Measurements from ENCODE around the gene ACOX2.

DNA sequence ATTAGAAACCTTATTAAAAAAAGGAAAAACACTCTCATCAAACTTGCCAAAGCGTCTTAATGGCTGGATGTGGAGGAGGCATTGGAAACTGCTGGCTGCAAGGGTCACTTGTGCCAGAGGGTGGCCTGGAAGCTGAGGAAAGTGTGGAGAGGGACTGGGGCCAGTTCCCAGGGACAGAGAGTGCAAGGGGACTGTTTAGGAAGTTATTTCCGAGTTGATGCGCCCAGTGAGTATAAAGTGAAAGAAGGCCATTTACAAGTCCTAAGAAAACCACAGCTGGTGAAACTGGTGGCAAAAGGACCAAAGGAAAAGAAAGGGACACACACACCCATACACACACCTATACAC is 52.3 kb downstream of the ACOX2 start:
- TF ChIP-seq TCF4 (CRISPR knock-in tag; IDR thresholded peaks at IDR 0.05; ENCODE audit: borderline replicate concordance) = no peak
- TF ChIP-seq SNAI2 (CRISPR knock-in tag; IDR thresholded peaks at IDR 0.05) = no peak
- no peak for TF ChIP-seq RARB (CRISPR knock-in tag; IDR thresholded peaks at IDR 0.05)
- TF ChIP-seq, protein P1, sequence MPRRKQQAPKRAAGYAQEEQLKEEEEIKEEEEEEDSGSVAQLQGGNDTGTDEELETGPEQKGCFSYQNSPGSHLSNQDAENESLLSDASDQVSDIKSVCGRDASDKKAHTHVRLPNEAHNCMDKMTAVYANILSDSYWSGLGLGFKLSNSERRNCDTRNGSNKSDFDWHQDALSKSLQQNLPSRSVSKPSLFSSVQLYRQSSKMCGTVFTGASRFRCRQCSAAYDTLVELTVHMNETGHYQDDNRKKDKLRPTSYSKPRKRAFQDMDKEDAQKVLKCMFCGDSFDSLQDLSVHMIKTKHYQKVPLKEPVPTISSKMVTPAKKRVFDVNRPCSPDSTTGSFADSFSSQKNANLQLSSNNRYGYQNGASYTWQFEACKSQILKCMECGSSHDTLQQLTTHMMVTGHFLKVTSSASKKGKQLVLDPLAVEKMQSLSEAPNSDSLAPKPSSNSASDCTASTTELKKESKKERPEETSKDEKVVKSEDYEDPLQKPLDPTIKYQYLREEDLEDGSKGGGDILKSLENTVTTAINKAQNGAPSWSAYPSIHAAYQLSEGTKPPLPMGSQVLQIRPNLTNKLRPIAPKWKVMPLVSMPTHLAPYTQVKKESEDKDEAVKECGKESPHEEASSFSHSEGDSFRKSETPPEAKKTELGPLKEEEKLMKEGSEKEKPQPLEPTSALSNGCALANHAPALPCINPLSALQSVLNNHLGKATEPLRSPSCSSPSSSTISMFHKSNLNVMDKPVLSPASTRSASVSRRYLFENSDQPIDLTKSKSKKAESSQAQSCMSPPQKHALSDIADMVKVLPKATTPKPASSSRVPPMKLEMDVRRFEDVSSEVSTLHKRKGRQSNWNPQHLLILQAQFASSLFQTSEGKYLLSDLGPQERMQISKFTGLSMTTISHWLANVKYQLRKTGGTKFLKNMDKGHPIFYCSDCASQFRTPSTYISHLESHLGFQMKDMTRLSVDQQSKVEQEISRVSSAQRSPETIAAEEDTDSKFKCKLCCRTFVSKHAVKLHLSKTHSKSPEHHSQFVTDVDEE (CRISPR knock-in tag; IDR thresholded peaks at IDR 0.05) = no peak
- TF ChIP-seq ZFP30 (CRISPR knock-in tag; IDR thresholded peaks at IDR 0.05) = no peak
- TF ChIP-seq, protein P2, sequence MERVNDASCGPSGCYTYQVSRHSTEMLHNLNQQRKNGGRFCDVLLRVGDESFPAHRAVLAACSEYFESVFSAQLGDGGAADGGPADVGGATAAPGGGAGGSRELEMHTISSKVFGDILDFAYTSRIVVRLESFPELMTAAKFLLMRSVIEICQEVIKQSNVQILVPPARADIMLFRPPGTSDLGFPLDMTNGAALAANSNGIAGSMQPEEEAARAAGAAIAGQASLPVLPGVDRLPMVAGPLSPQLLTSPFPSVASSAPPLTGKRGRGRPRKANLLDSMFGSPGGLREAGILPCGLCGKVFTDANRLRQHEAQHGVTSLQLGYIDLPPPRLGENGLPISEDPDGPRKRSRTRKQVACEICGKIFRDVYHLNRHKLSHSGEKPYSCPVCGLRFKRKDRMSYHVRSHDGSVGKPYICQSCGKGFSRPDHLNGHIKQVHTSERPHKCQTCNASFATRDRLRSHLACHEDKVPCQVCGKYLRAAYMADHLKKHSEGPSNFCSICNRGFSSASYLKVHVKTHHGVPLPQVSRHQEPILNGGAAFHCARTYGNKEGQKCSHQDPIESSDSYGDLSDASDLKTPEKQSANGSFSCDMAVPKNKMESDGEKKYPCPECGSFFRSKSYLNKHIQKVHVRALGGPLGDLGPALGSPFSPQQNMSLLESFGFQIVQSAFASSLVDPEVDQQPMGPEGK (CRISPR knock-in tag; IDR thresholded peaks at IDR 0.05; ENCODE audit: borderline replicate concordance) = no peak
- no peak for TF ChIP-seq ZFP3 (CRISPR knock-in tag; IDR thresholded peaks at IDR 0.05)
- TF ChIP-seq OSR1 (CRISPR knock-in tag; IDR thresholded peaks at IDR 0.05) = no peak
- TF ChIP-seq BACH2 (CRISPR knock-in tag; IDR thresholded peaks at IDR 0.05; ENCODE audit: borderline replicate concordance) = no peak
- TF ChIP-seq PPARA (CRISPR knock-in tag; IDR thresholded peaks at IDR 0.05; ENCODE audit: borderline replicate concordance) = no peak
- no peak for TF ChIP-seq ISL1 (CRISPR knock-in tag; IDR thresholded peaks at IDR 0.05)
- TF ChIP-seq ARNTL (CRISPR knock-in tag; IDR thresholded peaks at IDR 0.05; ENCODE audit: borderline replicate concordance, low read depth) = no peak
- TF ChIP-seq, protein P3, sequence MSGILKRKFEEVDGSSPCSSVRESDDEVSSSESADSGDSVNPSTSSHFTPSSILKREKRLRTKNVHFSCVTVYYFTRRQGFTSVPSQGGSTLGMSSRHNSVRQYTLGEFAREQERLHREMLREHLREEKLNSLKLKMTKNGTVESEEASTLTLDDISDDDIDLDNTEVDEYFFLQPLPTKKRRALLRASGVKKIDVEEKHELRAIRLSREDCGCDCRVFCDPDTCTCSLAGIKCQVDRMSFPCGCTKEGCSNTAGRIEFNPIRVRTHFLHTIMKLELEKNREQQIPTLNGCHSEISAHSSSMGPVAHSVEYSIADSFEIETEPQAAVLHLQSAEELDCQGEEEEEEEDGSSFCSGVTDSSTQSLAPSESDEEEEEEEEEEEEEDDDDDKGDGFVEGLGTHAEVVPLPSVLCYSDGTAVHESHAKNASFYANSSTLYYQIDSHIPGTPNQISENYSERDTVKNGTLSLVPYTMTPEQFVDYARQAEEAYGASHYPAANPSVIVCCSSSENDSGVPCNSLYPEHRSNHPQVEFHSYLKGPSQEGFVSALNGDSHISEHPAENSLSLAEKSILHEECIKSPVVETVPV (CRISPR knock-in tag; IDR thresholded peaks at IDR 0.05) = no peak
- TF ChIP-seq ZNF565 (CRISPR knock-in tag; conservative IDR thresholded peaks at IDR 0.05; ENCODE audit: low read depth) = no peak

Measured in SK-N-SH treated with all-trans-retinoic acid at 6 μM for 48 hours (cell line).